WTC11 (cell line): ENCODE measurements around the gene RPS6KB2. TPM values are rescaled to one million over a fixed set of nuclear protein-coding genes. Genes with fewer than 3 reads are reported as not detected.
A peak's percentile ranks its signal among the peaks of the same experiment; 100 is the strongest.

Experiments
- ATAC-seq: fragments of 200-7000 bp; cut with Tn5 transposase; 2 replicates; pipeline ENCODE4 v1.10.0; 2021; ENCODE audit warnings: mild to moderate bottlenecking, moderate library complexity
- Bru-seq: library from RNA; stranded (reverse); fragments of 400-500 nt; gene quantifications from one replicate; lab custom pipeline; 2021; lab: Mats Ljungman, UMichigan
- CTCF ChIA-PET: fragments of 300-600 bp; sonication (Branson Sonifier 250); formaldehyde crosslinking; loops from one replicate; lab custom pipeline; 2021; ENCODE audit warnings: antibody characterized with exemption; lab: Charles Lee
- POLR2A ChIA-PET: fragments of 350-600 bp; sonication (Branson Sonifier 250); formaldehyde crosslinking; loops from one replicate; lab custom pipeline; 2021; ENCODE audit warnings: antibody characterized with exemption; lab: Charles Lee
- DNase-seq: peaks from one replicate; pipeline ENCODE4 v3.0.0; 2021; ENCODE audit warnings: low spot score
- H3K27ac Mint-ChIP-seq: 2 replicates; pipeline ENCODE4 v1.8.0; 2021; ENCODE audit warnings: mixed read lengths
- H3K27me3 Mint-ChIP-seq: 2 replicates; pipeline ENCODE4 v1.8.0; 2021; ENCODE audit warnings: low read depth, mild to moderate bottlenecking, moderate library complexity, mixed read lengths
- H3K36me3 Mint-ChIP-seq: 2 replicates; pipeline ENCODE4 v1.8.0; 2021; ENCODE audit warnings: mixed read lengths
- H3K4me1 Mint-ChIP-seq: 2 replicates; pipeline ENCODE4 v1.8.0; 2022; ENCODE audit warnings: mixed read lengths
- H3K4me3 Mint-ChIP-seq: 2 replicates; pipeline ENCODE4 v1.8.0; 2021; ENCODE audit warnings: mild to moderate bottlenecking, moderate library complexity, mixed read lengths
- H3K9me3 Mint-ChIP-seq: 2 replicates; pipeline ENCODE4 v1.8.0; 2021; ENCODE audit warnings: mixed read lengths
- ARID4B ChIP-seq: sonication (generic); formaldehyde crosslinking; IDR thresholded peaks from 2 replicates; pipeline ENCODE4 v1.8.0; 2023; ENCODE audit warnings: missing genetic modification reagents, mild to moderate bottlenecking, borderline replicate concordance
- ATF1 ChIP-seq: sonication (generic); formaldehyde crosslinking; IDR thresholded peaks from 2 replicates; pipeline ENCODE4 v1.8.1; 2023; ENCODE audit warnings: mild to moderate bottlenecking, moderate library complexity, missing genetic modification reagents
- ATF3 ChIP-seq: sonication (generic); formaldehyde crosslinking; conservative IDR thresholded peaks from 2 replicates; pipeline ENCODE4 v1.8.1; 2022; ENCODE audit warnings: mild to moderate bottlenecking, missing genetic modification reagents
- CREB1 ChIP-seq: sonication (generic); formaldehyde crosslinking; IDR thresholded peaks from 2 replicates; pipeline ENCODE4 v1.8.0; 2023; ENCODE audit warnings: mild to moderate bottlenecking, missing genetic modification reagents
- CREM ChIP-seq: sonication (generic); formaldehyde crosslinking; IDR thresholded peaks from 2 replicates; pipeline ENCODE4 v1.8.1; 2022; ENCODE audit warnings: mild to moderate bottlenecking, missing genetic modification reagents, moderate library complexity
- E2F5 ChIP-seq: sonication (generic); formaldehyde crosslinking; IDR thresholded peaks from 2 replicates; pipeline ENCODE4 v1.8.1; 2022; ENCODE audit warnings: mild to moderate bottlenecking, moderate library complexity, missing genetic modification reagents
- ERG ChIP-seq: fragments of 250-450 bp; sonication (Bioruptor Pico); IDR thresholded peaks from 2 replicates; pipeline ENCODE4 v1.8.0; 2021; ENCODE audit warnings: mild to moderate bottlenecking
- FOXK1 ChIP-seq: sonication (generic); formaldehyde crosslinking; IDR thresholded peaks from 2 replicates; pipeline ENCODE4 v1.8.0; 2022; ENCODE audit warnings: mild to moderate bottlenecking, moderate library complexity, missing genetic modification reagents
- GABPB1 ChIP-seq: sonication (generic); formaldehyde crosslinking; IDR thresholded peaks from 2 replicates; pipeline ENCODE4 v1.8.1; 2023; ENCODE audit warnings: mild to moderate bottlenecking, missing genetic modification reagents
- GTF2I ChIP-seq: fragments of 250-450 bp; sonication (Bioruptor Pico); conservative IDR thresholded peaks from 2 replicates; pipeline ENCODE4 v1.4.0; 2021; ENCODE audit warnings: mild to moderate bottlenecking
- HMGXB4 ChIP-seq: sonication (generic); formaldehyde crosslinking; IDR thresholded peaks from 2 replicates; pipeline ENCODE4 v1.8.1; 2023; ENCODE audit warnings: mild to moderate bottlenecking, moderate library complexity, missing genetic modification reagents
- JAZF1 ChIP-seq: fragments of 250-450 bp; sonication (Bioruptor Pico); IDR thresholded peaks from 2 replicates; pipeline ENCODE4 v1.9.0; 2021; ENCODE audit warnings: moderate library complexity, mild to moderate bottlenecking, inconsistent platforms
- JUN ChIP-seq: sonication (generic); formaldehyde crosslinking; IDR thresholded peaks from 2 replicates; pipeline ENCODE4 v1.8.0; 2023; ENCODE audit warnings: mild to moderate bottlenecking, missing genetic modification reagents
- MYBL2 ChIP-seq: sonication (generic); formaldehyde crosslinking; IDR thresholded peaks from 2 replicates; pipeline ENCODE4 v1.8.1; 2023; ENCODE audit warnings: mild to moderate bottlenecking, moderate library complexity, missing genetic modification reagents
- SP1 ChIP-seq: sonication (generic); formaldehyde crosslinking; conservative IDR thresholded peaks from 2 replicates; pipeline ENCODE4 v1.8.1; 2022; ENCODE audit warnings: missing genetic modification reagents
- TEAD1 ChIP-seq: sonication (generic); formaldehyde crosslinking; IDR thresholded peaks from 2 replicates; pipeline ENCODE4 v1.8.0; 2022; ENCODE audit warnings: mild to moderate bottlenecking, missing genetic modification reagents
- USF2 ChIP-seq: sonication (generic); formaldehyde crosslinking; IDR thresholded peaks from 2 replicates; pipeline ENCODE4 v1.8.1; 2023; ENCODE audit warnings: mild to moderate bottlenecking, missing genetic modification reagents, moderate library complexity
- ZNF232 ChIP-seq: sonication (generic); formaldehyde crosslinking; IDR thresholded peaks from 2 replicates; pipeline ENCODE4 v1.8.0; 2022; ENCODE audit warnings: mild to moderate bottlenecking, missing genetic modification reagents
- ZNF281 ChIP-seq: sonication (generic); formaldehyde crosslinking; IDR thresholded peaks from 2 replicates; pipeline ENCODE4 v1.8.0; 2023; ENCODE audit warnings: mild to moderate bottlenecking, missing genetic modification reagents
- long read RNA-seq, 3 experiments: library from RNA in 1 of 3; library from capped mRNA in 1 of 3; library from polyadenylated mRNA in 1 of 3; unstranded in 2 of 3; stranded (forward) in 1 of 3; transcript quantifications; one replicate each; pipeline ENCODE4 v2.0.0, GENCODE V29; 2021
- total RNA-seq: library from RNA; stranded (reverse); gene quantifications from 3 replicates; pipeline ENCODE4 v1.2.3, GENCODE V29; 2021

Gene RPS6KB2
- total RNA-seq, result 44.3 to 54.7 TPM (median 50.2 TPM) in 3 replicates
- Bru-seq, nascent RNA, result percentile 62 among the genes with signal in this experiment
- long read RNA-seq, experiment 1, transcript RPS6KB2-201 (15 exons, 1,733 nt), result major isoform, 134 of 184 reads
- long read RNA-seq, experiment 1, partial matches to known transcripts, result 11 of 184 reads
- long read RNA-seq, experiment 1, other reads (novel, unspliced or antisense), result 36 of 184 reads
- long read RNA-seq, experiment 2, transcript RPS6KB2-201 (15 exons, 1,733 nt), result major isoform, 27 of 62 reads
- long read RNA-seq, experiment 2, partial matches to known transcripts, result 17 of 62 reads
- long read RNA-seq, experiment 2, other reads (novel, unspliced or antisense), result 17 of 62 reads
- long read RNA-seq, experiment 3, transcript RPS6KB2-201 (15 exons, 1,733 nt), result major isoform, 63 of 102 reads
- long read RNA-seq, experiment 3, partial matches to known transcripts, result 14 of 102 reads
- long read RNA-seq, experiment 3, other reads (novel, unspliced or antisense), result 25 of 102 reads

GRCh38 chr11:67428052-67429001 is at the start of gene RPS6KB2:
RPS6KB2 (plus strand) TSS chr11:67428494; CDS start chr11:67428546, 52 bp downstream.
- Mint-ChIP-seq H3K36me3 (peaks cover 9% of the 10 kb centered on the region), H3K27ac (peak within 1 kb of the TSS; percentile 93), H3K27me3 (no peaks in the 10 kb centered on the region), H3K9me3 (no peaks in the 10 kb centered on the region), H3K4me3 (peak within 1 kb of the TSS; percentile 97), H3K4me1 (peaks cover 4% of the 10 kb centered on the region)
- ChIA-PET CTCF (interaction anchor here (0.9 to 4.5 kb wide), 4 partner anchors 9 to 77 kb away, joined by 3 to 23 read pairs (median 3); partner anchors contain the start of genes PPP1CA, PTPRCAP and RAD9A), POLR2A (interaction anchor here (0.9 to 2.7 kb wide), 7 partner anchors 8 to 55 kb away, joined by 3 to 10 read pairs (median 3); partner anchors contain the start of genes AIP, PPP1CA and TMEM134)
- ATAC-seq (peak; percentile 91), DNase-seq (peak; percentile 100)
- TF ChIP-seq ERG (CRISPR knock-in tag), result no peak
- TF ChIP-seq ZNF281, result 0 out of 2 replicates have a peak, but pooled peaks have one; percentile 50
- TF ChIP-seq JUN (CRISPR knock-in tag), result no peak
- TF ChIP-seq FOXK1 (CRISPR knock-in tag), result peak; percentile 91
- peak; percentile 100 for TF ChIP-seq CREM (CRISPR knock-in tag)
- peak; percentile 95; the same call in 1 of the 2 replicates for TF ChIP-seq ATF1 (CRISPR knock-in tag)
- 0 out of 2 replicates have a peak, but pooled peaks have one; percentile 41 for TF ChIP-seq MYBL2 (CRISPR knock-in tag)
- 0 out of 2 replicates have a peak, but pooled peaks have one; percentile 49 for TF ChIP-seq ATF3 (CRISPR knock-in tag)
- peak; percentile 92 for TF ChIP-seq CREB1 (CRISPR knock-in tag)
- peak; percentile 84; the same call in 1 of the 2 replicates for TF ChIP-seq ARID4B
- TF ChIP-seq E2F5, result peak; percentile 41; the same call in 1 of the 2 replicates
- peak; percentile 86 for TF ChIP-seq GABPB1 (CRISPR knock-in tag)
- peak; percentile 85; the same call in 1 of the 2 replicates for TF ChIP-seq HMGXB4
- peak; percentile 60 for TF ChIP-seq USF2 (CRISPR knock-in tag)
- TF ChIP-seq ZNF232 (CRISPR knock-in tag), result 0 out of 2 replicates have a peak, but pooled peaks have one; percentile 52
- TF ChIP-seq TEAD1 (CRISPR knock-in tag), result peak; percentile 41; the same call in 1 of the 2 replicates
- TF ChIP-seq SP1, result peak; percentile 89
- no peak for TF ChIP-seq GTF2I (CRISPR knock-in tag)
- TF ChIP-seq JAZF1 (CRISPR knock-in tag), result no peak
